ENCODE data around the gene GALK1. TPM values are rescaled to one million over a fixed set of nuclear protein-coding genes. Genes with fewer than 3 reads are reported as not detected.

Gene GALK1
- total and polyA plus RNA-seq, 9 of the 15 experiments (the other 6 are each of a cell fraction or from before 2014, with no cell fraction given): 0.45 to 51.6 (median 17.4) TPM

- TF ChIP-seq MITF (IDR thresholded peaks at IDR 0.05) (no peak), KAT8 (IDR thresholded peaks at IDR 0.05; ENCODE audit: low read depth) (no peak), TBL1XR1 (IDR thresholded peaks at IDR 0.05; ENCODE audit: low read length in 2 of 2) (no peak), L3MBTL2 (IDR thresholded peaks at IDR 0.05) (peak; percentile 75), NBN (IDR thresholded peaks at IDR 0.05; ENCODE audit: low read depth) (0 out of 2 replicates have a peak, but pooled peaks have one; percentile 14), FOXA3 (CRISPR knock-in tag; conservative IDR thresholded peaks at IDR 0.05 in 1 of 2, IDR thresholded peaks at IDR 0.05 in 1 of 2) (no peak), ZNF76 (CRISPR knock-in tag; IDR thresholded peaks at IDR 0.05; ENCODE audit: borderline replicate concordance) (0 out of 2 replicates have a peak, but pooled peaks have one; percentile 67), MIER1 (IDR thresholded peaks at IDR 0.05; ENCODE audit: low read depth) (no peak), KDM1A (IDR thresholded peaks at IDR 0.05) (no peak), MAFK (IDR thresholded peaks at IDR 0.05; ENCODE audit: low read length) (no peak), CC2D1A (IDR thresholded peaks at IDR 0.05) (no peak), THAP12 (CRISPR knock-in tag; IDR thresholded peaks at IDR 0.05) (no peak), E2F6 (IDR thresholded peaks at IDR 0.05; ENCODE audit: borderline replicate concordance in 1 of 2, extremely low read depth in 1 of 2, insufficient read depth in 1 of 2, insufficient read length in 1 of 2, low read depth in 1 of 2, low read length in 1 of 2, poor library complexity in 1 of 2, severe bottlenecking in 1 of 2) (peak; percentile 81 to 85), ZNF511 (CRISPR knock-in tag; IDR thresholded peaks at IDR 0.05) (no peak; the same call in 1 of the 2 replicates), ZNF395 (CRISPR knock-in tag; IDR thresholded peaks at IDR 0.05) (no peak), SRF (CRISPR knock-in tag; IDR thresholded peaks at IDR 0.05) (0 out of 4 replicates have a peak, but pooled peaks of 1 of the 2 experiments have one; percentile 14), ZBTB1 (CRISPR knock-in tag; IDR thresholded peaks at IDR 0.05; ENCODE audit: borderline replicate concordance, low read depth) (peak; percentile 53; the same call in 1 of the 2 replicates)
Measured at GRCh38 chr17:75783803-75784472, 18.9 kb upstream of the GALK1 start (continued).

Data from K562 (cell line).